ENCODE results near the gene PGBD2. TPM values are rescaled to one million over a fixed set of nuclear protein-coding genes. Genes with fewer than 3 reads are reported as not detected.

The PGBD2 gene
- total and polyA plus RNA-seq, 9 of the 15 experiments (the other 6 are each of a cell fraction or from before 2014, with no cell fraction given): 11.9 to 21.8 (median 14.7) TPM

GRCh38 chr1:248871837-248872401 is 34.1 kb upstream of the PGBD2 start (continued):
- TF ChIP-seq FOXA3 (CRISPR knock-in tag; conservative IDR thresholded peaks at IDR 0.05 in 1 of 2, IDR thresholded peaks at IDR 0.05 in 1 of 2): no peak
- no peak for TF ChIP-seq ZNF75A (CRISPR knock-in tag; IDR thresholded peaks at IDR 0.05)
- no peak for TF ChIP-seq MAFK (IDR thresholded peaks at IDR 0.05; ENCODE audit: low read length)
- TF ChIP-seq, protein P1, sequence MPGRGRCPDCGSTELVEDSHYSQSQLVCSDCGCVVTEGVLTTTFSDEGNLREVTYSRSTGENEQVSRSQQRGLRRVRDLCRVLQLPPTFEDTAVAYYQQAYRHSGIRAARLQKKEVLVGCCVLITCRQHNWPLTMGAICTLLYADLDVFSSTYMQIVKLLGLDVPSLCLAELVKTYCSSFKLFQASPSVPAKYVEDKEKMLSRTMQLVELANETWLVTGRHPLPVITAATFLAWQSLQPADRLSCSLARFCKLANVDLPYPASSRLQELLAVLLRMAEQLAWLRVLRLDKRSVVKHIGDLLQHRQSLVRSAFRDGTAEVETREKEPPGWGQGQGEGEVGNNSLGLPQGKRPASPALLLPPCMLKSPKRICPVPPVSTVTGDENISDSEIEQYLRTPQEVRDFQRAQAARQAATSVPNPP (IDR thresholded peaks at IDR 0.05; ENCODE audit: borderline replicate concordance, insufficient read depth, insufficient read length): no peak
- no peak for TF ChIP-seq JUND (IDR thresholded peaks at IDR 0.05; ENCODE audit: borderline replicate concordance, low read depth, low read length)
- TF ChIP-seq JUND (tag; IDR thresholded peaks at IDR 0.05; ENCODE audit: borderline replicate concordance, low read depth, low read length): 0 out of 3 replicates have a peak, but pooled peaks have one; percentile 16
- no peak for TF ChIP-seq KLF1 (tag; IDR thresholded peaks at IDR 0.05)
- TF ChIP-seq YY1 (IDR thresholded peaks at IDR 0.05; ENCODE audit: borderline replicate concordance in 1 of 3, control insufficient read depth in 1 of 3, extremely low read depth in 1 of 3, insufficient read depth in 3 of 3, insufficient read length in 1 of 3, insufficient replicate concordance in 2 of 3, low read depth in 1 of 3, low read length in 2 of 3): no peak
- no peak for TF ChIP-seq MTF1 (CRISPR knock-in tag; IDR thresholded peaks at IDR 0.05; ENCODE audit: borderline replicate concordance)
- TF ChIP-seq, protein P2, sequence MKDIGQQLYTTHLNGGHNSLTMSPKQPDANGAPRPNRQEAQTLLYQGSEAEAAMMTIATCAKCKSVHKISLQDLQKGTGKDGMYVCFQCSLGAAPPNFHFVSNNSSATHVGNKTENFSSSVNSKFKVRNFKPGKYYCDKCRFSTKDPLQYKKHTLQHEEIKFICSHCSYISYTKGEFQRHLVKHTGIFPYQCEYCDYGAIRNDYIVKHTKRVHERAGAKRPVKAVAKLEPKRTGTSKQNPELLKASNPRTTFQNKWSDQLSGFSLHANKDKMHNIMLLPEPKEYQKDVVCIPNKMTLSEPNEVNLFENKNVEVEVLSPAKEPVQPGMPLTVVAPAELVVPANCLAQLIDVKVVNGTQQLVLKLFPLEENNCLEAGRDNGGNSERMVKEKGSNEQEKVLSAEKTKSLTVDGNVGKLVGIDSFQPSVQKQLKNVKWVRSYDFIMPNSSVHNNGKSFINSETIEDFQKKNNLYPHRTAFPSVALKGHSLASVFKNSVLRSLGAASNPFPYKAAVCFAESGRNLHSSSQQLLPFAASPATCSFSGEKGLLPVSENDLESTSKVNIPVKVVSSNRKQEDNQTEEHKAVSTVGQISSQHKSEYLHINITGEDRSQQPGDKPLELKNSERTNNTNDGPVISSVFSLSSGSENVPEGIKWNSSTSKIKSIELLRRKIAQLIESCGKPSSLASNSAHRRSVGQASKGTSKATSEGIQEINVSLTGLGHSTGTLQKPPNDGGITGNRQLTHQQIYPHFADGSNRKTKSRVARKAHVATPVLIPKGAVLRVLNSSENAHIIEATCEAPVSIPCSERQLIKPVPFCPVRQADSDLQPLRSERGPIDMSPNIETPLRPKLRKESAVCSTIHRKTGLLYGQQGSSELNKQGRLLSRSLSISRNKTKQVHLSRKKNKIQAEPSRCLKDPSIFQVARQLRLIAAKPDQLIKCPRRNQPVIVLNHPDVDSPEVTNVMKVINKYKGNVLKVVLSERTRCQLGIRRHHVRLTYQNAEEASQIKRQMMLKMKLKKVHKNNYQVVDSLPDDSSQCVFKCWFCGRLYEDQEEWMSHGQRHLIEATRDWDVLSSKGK (CRISPR knock-in tag; IDR thresholded peaks at IDR 0.05): no peak
- TF ChIP-seq EP300 (IDR thresholded peaks at IDR 0.05; ENCODE audit: low read length): 0 out of 2 replicates have a peak, but pooled peaks have one; percentile 0
- peak in 1 of 2 experiments; percentile 11; a peak in 1 of 4 replicates for TF ChIP-seq KDM1A (IDR thresholded peaks at IDR 0.05)
- TF ChIP-seq PBX2 (CRISPR knock-in tag; IDR thresholded peaks at IDR 0.05; ENCODE audit: low read depth): no peak
- TF ChIP-seq PBX2 (tag; conservative IDR thresholded peaks at IDR 0.05; ENCODE audit: low read depth): no peak
- TF ChIP-seq ZNF274 (IDR thresholded peaks at IDR 0.05; ENCODE audit: borderline replicate concordance, low read depth, low read length): no peak
- no peak for TF ChIP-seq ZNF830 (CRISPR knock-in tag; IDR thresholded peaks at IDR 0.05)
- 0 out of 4 replicates have a peak, but pooled peaks of 1 of the 2 experiments have one; percentile 41 for TF ChIP-seq MLLT1 (IDR thresholded peaks at IDR 0.05)
- TF ChIP-seq ZBTB8A (IDR thresholded peaks at IDR 0.05; ENCODE audit: partially characterized antibody): no peak
